ENCODE data around the gene GSG1. TPM values are rescaled to one million over a fixed set of nuclear protein-coding genes. Genes with fewer than 3 reads are reported as not detected.

The GSG1 gene
- total RNA-seq, 1 donor from 2014 or later = not detected

- Mint-ChIP-seq H3K9me3 (no peaks in the 10 kb centered on the region), H3K27ac (no peak overlapping the region), H3K27me3 (ENCODE audit: insufficient read depth) (peaks cover 36% of the 10 kb centered on the region), H3K4me3 (no peak overlapping the region), H3K4me1 (ENCODE audit: low read depth) (no peaks in the 10 kb centered on the region), H3K36me3 (ENCODE audit: low read depth) (no peaks in the 10 kb centered on the region)
- no peak for DNase-seq (ENCODE audit: low spot score)
- intact Hi-C loops (cut with micrococcal nuclease) = no loop called here
Measured at GRCh38 chr12:13112968-13113367, 9.5 kb upstream of the GSG1 start.

DNA sequence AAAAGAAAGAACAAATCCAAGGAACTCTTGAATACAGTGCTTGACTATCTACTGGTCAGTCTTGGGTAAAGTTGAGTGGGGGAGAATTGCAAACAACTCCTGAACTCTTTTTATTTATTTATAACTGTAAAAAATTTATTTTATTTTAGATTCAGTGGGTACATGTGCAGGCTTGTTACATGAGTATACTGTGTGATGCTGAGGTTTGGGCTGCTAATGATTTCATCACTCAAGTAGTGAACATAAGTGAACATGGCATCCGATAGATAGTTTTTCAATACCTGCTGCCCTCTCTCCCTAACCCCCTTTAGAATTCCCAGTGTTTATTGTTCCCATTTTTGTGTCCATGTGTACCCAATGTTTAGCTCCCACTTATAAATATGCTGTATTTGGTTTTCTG lies 3.2 kb upstream of the GSG1 start:
- intact Hi-C loops (cut with micrococcal nuclease) = loop anchor here (10.0 kb wide), 2 partner anchors 292 to 752 kb away; partner anchors contain the start of genes BORCS5, DDX47 and MANSC1
- no peak overlapping the region for H3K4me3 Mint-ChIP-seq
- no peak overlapping the region for H3K27ac Mint-ChIP-seq
- H3K36me3 Mint-ChIP-seq (ENCODE audit: low read depth) = no peaks in the 10 kb centered on the region
- H3K4me1 Mint-ChIP-seq (ENCODE audit: low read depth) = peaks cover 10% of the 10 kb centered on the region
- H3K9me3 Mint-ChIP-seq = no peaks in the 10 kb centered on the region
- DNase-seq (ENCODE audit: low spot score) = no peak
- peaks cover 27% of the 10 kb centered on the region for H3K27me3 Mint-ChIP-seq (ENCODE audit: insufficient read depth)

DNA sequence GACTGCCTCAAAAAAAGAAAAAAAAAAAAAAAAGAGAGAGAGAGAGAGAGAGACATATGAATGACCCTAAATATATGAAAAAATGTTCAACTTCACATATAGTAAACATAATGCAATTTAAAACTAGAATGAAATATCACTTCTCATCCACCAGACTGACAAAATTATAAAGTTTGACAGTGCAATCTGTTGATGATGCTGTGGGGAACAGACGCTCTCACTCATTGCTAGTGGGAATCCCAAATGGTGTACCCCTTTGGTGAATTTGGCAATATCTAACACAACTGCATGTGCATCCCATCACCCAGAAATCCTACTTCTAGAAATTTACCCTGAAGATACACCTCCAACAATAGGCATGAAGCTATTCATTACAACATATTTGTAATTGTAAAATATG lies 2.3 kb upstream of the GSG1 start:
- DNase-seq (ENCODE audit: low spot score) = no peak
- intact Hi-C loops (cut with micrococcal nuclease) = loop anchor here (10.0 kb wide), 2 partner anchors 291 to 751 kb away; partner anchors contain the start of genes BORCS5, DDX47 and MANSC1
- H3K36me3 Mint-ChIP-seq (ENCODE audit: low read depth) = no peaks in the 10 kb centered on the region
- H3K27ac Mint-ChIP-seq = no peak overlapping the region
- no peaks in the 10 kb centered on the region for H3K9me3 Mint-ChIP-seq
- H3K4me3 Mint-ChIP-seq = no peak overlapping the region
- peaks cover 25% of the 10 kb centered on the region for H3K27me3 Mint-ChIP-seq (ENCODE audit: insufficient read depth)
- H3K4me1 Mint-ChIP-seq (ENCODE audit: low read depth) = peaks cover 12% of the 10 kb centered on the region

DNA sequence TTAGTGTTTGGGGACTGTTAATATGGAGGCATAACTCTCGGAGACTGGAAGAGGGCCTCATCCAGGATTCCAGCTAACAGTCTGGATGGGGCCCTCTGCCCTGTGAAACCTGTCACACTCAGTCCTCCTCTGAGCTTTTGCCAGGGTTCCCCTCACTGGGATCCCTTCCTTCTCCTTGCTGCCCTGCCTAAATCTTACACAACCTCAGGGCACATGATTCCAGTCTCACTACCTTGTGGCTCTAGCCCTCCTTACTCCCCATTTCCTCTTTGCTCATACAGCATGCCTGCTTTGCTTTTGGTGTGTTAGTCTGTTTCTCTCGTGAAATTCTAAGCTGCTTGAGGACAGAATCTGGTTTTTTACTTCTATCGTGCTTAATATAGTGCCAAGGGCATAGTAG lies 942 bp upstream of the GSG1 start:
- Mint-ChIP-seq H3K9me3 (no peaks in the 10 kb centered on the region), H3K4me3 (no peak overlapping the region), H3K27ac (no peak overlapping the region), H3K27me3 (ENCODE audit: insufficient read depth) (peaks cover 19% of the 10 kb centered on the region), H3K36me3 (ENCODE audit: low read depth) (no peaks in the 10 kb centered on the region), H3K4me1 (ENCODE audit: low read depth) (peaks cover 23% of the 10 kb centered on the region)
- DNase-seq (ENCODE audit: low spot score) = no peak
- intact Hi-C loops (cut with micrococcal nuclease) = loop anchor here (5.0 to 10.0 kb wide), 3 partner anchors 238 to 750 kb away; partner anchors contain the start of genes BORCS5, DDX47 and MANSC1

DNA sequence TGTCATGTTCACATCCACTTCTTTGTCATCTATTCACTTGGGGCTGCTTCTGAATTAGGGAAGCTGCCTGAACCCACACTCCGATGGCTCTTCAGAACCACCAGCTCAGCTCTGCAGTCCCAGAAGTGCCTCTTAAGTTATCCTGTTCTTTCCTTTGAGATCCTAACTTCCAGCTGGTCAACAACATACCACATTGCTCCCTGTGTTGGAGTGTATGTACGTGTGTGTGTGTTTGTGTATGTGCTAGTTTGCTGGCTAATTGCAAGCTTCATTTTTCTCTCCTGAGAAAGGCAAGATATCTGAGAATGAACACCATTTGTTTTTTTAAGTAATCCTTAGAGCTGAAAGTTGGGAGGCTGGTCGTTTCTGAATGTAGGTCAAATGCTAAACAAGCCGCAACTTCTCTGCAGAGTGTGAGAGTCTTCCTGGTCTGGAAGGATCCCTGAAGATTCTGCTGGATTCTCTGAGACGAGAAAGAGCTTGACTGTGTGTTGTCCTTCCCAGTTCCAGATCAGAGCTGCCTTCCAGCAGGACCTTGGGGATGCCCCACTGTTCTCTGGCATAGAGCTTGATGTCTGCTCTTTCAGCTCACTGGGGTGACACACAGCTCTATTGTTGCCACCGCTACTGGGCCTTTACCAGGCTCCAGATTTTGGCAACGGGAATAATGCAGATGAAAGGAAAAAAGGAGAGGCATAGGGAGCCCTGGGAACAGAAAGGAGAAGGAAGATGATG lies 839 bp downstream of the GSG1 start:
- no peak for DNase-seq (ENCODE audit: low spot score)
- Mint-ChIP-seq H3K27me3 (ENCODE audit: insufficient read depth) (peaks cover 12% of the 10 kb centered on the region), H3K36me3 (ENCODE audit: low read depth) (no peaks in the 10 kb centered on the region), H3K27ac (peak overlapping the region; percentile 55), H3K9me3 (no peaks in the 10 kb centered on the region), H3K4me1 (ENCODE audit: low read depth) (peaks cover 41% of the 10 kb centered on the region), H3K4me3 (no peak overlapping the region)
- intact Hi-C loops (cut with micrococcal nuclease) = loop anchor here (5.0 to 10.0 kb wide), 3 partner anchors 240 to 748 kb away; partner anchors contain the start of genes BORCS5, DDX47 and MANSC1

DNA sequence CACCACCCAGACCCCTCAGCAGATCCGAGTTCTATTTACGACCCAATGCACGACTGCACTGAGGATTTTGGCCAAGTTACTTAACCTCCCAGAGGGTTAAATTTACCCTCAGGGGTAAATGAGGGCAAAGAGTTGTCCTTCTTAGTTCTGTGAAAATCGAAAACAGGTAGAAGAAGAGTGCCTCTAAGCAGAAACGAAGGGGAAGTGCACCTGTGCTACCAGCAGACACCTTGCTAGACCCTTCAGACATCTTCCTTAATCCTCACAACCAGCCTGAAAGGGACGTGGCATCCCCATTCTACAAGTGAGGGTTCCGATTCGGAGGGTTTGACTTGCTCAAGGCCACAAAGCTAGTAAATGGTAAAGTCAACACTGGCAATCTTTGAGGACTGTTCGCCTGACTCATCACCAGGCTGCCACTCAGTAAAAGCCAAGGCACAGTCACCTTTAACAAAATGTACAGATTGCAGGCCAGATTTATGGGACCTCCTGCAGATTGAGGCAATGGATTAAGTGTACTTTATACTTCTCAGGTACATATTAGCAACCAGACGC lies 1.6 kb downstream of the GSG1 start:
- H3K4me3 Mint-ChIP-seq = peak overlapping the region; percentile 71
- H3K9me3 Mint-ChIP-seq = no peaks in the 10 kb centered on the region
- H3K27ac Mint-ChIP-seq = peak overlapping the region; percentile 55
- peaks cover 43% of the 10 kb centered on the region for H3K4me1 Mint-ChIP-seq (ENCODE audit: low read depth)
- no peaks in the 10 kb centered on the region for H3K36me3 Mint-ChIP-seq (ENCODE audit: low read depth)
- no peak for DNase-seq (ENCODE audit: low spot score)
- H3K27me3 Mint-ChIP-seq (ENCODE audit: insufficient read depth) = peaks cover 9% of the 10 kb centered on the region
- intact Hi-C loops (cut with micrococcal nuclease) = loop anchor here (1.0 to 10.0 kb wide), 7 partner anchors 58 to 747 kb away; partner anchors contain the start of genes BORCS5, DDX47, EMP1 and FAM234B

DNA sequence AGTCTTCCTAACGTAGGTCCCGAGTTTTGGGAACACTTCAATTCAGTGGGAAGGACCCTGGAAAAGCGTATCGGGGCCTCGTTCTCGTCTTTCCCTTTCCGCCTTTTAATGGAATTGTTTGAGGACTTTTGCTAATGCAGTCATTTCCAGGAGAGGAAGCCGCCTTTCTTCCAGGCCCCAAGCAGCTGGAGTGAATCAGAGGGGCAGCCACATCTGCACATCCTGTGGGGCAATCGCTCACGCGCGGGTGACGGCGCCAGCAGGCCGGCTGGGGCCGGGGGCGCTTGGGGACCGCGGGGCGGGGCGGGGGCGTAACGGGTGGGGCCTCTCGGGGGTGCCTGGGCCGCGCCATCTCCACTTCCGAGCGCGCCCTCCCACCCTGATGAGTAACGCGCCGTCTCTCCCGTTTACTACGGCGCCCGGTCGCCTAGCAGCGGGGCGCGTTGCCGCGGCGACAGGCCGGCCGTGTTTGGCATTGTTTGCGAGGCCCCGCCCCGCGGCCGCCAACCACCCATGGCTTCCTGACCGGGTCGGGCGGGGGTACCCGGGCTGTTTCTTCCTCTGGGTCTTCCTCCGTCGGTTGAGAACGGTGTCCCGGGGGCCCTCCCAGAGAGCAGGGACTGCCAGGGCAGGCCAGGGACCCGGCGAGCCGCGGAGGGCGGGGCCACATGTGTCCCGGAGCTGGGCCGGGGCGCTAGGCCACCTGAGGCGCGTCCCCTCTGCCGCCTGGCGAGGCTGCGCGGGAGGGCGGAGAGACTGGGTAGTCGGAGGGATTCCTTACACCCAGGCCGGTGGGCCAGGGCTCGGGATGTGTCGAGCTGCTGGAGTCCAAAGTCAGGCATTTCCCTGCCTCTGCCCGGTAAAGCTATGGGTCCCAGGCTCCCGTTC lies 2.3 kb downstream of the GSG1 start:
- Mint-ChIP-seq H3K27ac (peak overlapping the region; percentile 89), H3K36me3 (ENCODE audit: low read depth) (no peaks in the 10 kb centered on the region), H3K4me1 (ENCODE audit: low read depth) (peaks cover 43% of the 10 kb centered on the region), H3K4me3 (peak overlapping the region; percentile 74), H3K27me3 (ENCODE audit: insufficient read depth) (peaks cover 5% of the 10 kb centered on the region), H3K9me3 (no peaks in the 10 kb centered on the region)
- intact Hi-C loops (cut with micrococcal nuclease) = loop anchor here (1.0 to 10.0 kb wide), 7 partner anchors 57 to 746 kb away; partner anchors contain the start of genes BORCS5, DDX47, EMP1 and FAM234B
- DNase-seq (ENCODE audit: low spot score) = peak; percentile 90

- Mint-ChIP-seq H3K9me3 (no peaks in the 10 kb centered on the region), H3K4me3 (peak overlapping the region; percentile 74), H3K27ac (peak overlapping the region; percentile 89), H3K36me3 (ENCODE audit: low read depth) (no peaks in the 10 kb centered on the region), H3K4me1 (ENCODE audit: low read depth) (peaks cover 43% of the 10 kb centered on the region), H3K27me3 (ENCODE audit: insufficient read depth) (peaks cover 2% of the 10 kb centered on the region)
- DNase-seq (ENCODE audit: low spot score) = no peak
- intact Hi-C loops (cut with micrococcal nuclease) = loop anchor here (5.0 to 10.0 kb wide), 3 partner anchors 242 to 746 kb away; partner anchors contain the start of genes BORCS5, DDX47 and MANSC1
Measured at GRCh38 chr12:13100605-13100881, 2.9 kb downstream of the GSG1 start.

DNA sequence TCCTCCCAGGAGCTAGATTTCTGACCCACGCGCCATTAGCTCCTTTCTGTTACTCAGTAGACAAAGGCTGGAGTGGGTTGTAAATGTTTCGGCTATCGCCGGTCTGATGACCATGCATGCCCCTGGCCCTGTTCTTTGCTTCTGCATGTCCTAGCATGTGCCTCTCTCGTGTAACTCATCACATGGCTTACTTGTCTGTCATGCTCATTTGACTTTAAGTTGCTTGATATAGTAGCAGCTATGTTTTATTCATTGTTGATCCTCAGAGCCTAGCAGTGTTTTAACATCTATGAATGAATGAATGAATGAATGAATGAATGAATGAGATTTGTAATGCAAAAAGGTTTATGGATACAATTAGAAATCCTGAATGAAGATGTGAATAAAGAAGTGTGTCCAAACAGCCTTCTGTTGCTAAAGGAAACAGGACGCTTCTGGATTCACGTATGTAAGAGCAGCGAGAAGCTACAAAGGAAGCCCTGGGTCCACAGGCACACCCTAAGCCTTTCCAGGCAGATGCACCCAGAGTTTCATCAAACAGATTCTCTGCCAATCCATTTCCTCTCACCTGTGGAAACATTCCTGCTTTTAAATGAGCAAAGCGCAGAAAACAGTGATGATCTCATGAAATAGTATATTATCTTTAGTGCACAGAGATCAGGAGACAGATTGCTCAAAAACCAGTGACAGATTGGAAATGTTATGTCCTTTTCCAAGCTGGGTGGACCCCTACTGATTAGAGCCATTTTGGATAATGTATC lies 3.4 kb downstream of the GSG1 start:
- H3K27ac Mint-ChIP-seq = peak overlapping the region; percentile 89
- H3K36me3 Mint-ChIP-seq (ENCODE audit: low read depth) = no peaks in the 10 kb centered on the region
- intact Hi-C loops (cut with micrococcal nuclease) = loop anchor here (2.0 to 10.0 kb wide), 6 partner anchors 65 to 745 kb away; partner anchors contain the start of genes BORCS5, DDX47 and MANSC1
- peaks cover 43% of the 10 kb centered on the region for H3K4me1 Mint-ChIP-seq (ENCODE audit: low read depth)
- H3K27me3 Mint-ChIP-seq (ENCODE audit: insufficient read depth) = no peaks in the 10 kb centered on the region
- peak overlapping the region; percentile 74 for H3K4me3 Mint-ChIP-seq
- no peak for DNase-seq (ENCODE audit: low spot score)
- H3K9me3 Mint-ChIP-seq = no peaks in the 10 kb centered on the region

DNA sequence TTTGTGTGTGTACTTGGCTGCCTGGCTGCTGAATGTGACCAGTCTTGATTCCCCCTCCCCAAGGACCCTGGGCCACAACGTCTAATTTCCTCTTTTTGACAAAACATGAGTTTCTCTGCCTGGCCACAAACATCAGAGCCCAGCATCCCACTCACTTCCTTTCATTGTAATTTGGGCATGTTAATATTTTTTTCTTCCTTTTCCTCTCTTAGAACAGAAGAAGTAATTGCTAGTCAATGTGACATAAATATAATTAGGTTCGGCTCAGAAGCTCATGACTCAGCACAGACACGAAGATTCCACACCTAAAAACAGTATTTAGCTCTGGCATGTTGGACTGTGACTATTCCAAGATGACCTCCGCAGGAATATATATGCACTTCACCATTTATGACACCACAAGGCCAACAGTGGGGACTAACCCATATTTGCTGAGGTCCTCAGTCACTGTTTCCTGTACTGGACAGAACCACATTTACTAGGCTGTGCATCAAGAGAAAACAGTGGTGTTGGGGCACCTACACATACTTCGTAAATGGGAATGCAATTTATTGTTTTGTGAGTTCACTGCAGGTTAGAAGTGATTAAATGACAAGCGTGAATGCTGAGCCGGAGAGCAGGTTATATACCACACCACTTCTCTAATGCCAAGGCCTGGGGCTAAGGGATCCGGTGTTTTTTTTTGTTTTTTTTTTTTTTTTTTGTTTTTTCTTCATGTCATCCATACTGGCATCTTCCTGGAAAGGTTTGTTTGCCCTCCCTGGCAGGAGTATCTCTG lies 4.2 kb downstream of the GSG1 start:
- DNase-seq (ENCODE audit: low spot score) = no peak
- intact Hi-C loops (cut with micrococcal nuclease) = loop anchor here (2.0 kb wide), 3 partner anchors 66 to 310 kb away; no protein-coding TSS in a partner anchor
- peaks cover 43% of the 10 kb centered on the region for H3K4me1 Mint-ChIP-seq (ENCODE audit: low read depth)
- H3K27ac Mint-ChIP-seq = peak overlapping the region; percentile 73
- H3K36me3 Mint-ChIP-seq (ENCODE audit: low read depth) = no peaks in the 10 kb centered on the region
- H3K9me3 Mint-ChIP-seq = no peaks in the 10 kb centered on the region
- H3K4me3 Mint-ChIP-seq = peak overlapping the region; percentile 20
- H3K27me3 Mint-ChIP-seq (ENCODE audit: insufficient read depth) = peaks cover 3% of the 10 kb centered on the region

- intact Hi-C loops (cut with micrococcal nuclease) = loop anchor here (1.0 to 2.0 kb wide), 6 partner anchors 67 to 309 kb away; no protein-coding TSS in a partner anchor
- peaks cover 5% of the 10 kb centered on the region for H3K27me3 Mint-ChIP-seq (ENCODE audit: insufficient read depth)
- H3K4me1 Mint-ChIP-seq (ENCODE audit: low read depth) = peaks cover 34% of the 10 kb centered on the region
- H3K4me3 Mint-ChIP-seq = peak overlapping the region; percentile 56
- no peaks in the 10 kb centered on the region for H3K36me3 Mint-ChIP-seq (ENCODE audit: low read depth)
- H3K9me3 Mint-ChIP-seq = no peaks in the 10 kb centered on the region
- no peak for DNase-seq (ENCODE audit: low spot score)
- H3K27ac Mint-ChIP-seq = peak overlapping the region; percentile 68
Measured at GRCh38 chr12:13097491-13098011, 5.9 kb downstream of the GSG1 start.
